ENCODE measurements around the gene CPEB2.

Gene CPEB2

DNA sequence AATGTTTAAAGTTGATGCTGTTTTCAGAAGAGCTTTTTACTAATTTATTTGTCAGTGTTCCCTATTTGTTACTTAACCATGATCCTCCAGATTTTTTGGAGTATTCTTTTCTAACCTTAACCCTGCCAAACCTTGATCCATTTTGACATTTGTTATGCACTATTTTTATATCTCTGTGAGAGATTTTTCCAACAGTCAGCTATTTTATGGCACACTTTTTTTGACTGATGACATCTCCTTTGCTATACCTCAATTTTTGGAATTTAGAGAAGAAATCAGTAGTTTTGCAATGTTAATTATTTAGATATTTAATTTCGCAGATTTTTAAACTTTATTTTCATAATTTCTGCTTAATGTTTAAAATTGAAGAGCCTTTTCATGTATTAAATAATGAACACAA, 66.0 kb downstream of the CPEB2 start:
- no peak overlapping the region for H3K23ac ChIP-seq (ENCODE audit: low read depth, low read length, poor library complexity)
- H3K27ac ChIP-seq (replicated peaks; ENCODE audit: low read length), result no peak overlapping the region
- H3K18ac ChIP-seq (ENCODE audit: low read length), result no peak overlapping the region
- H3K9ac ChIP-seq (ENCODE audit: low read depth, low read length, poor library complexity), result no peak overlapping the region
- H4K8ac ChIP-seq (ENCODE audit: low read depth, low read length), result no peak overlapping the region
- WGBS, 2 donors (ENCODE audit: extremely low coverage in 2 of 2, insufficient read length in 2 of 2, insufficient replicate concordance in 1 of 2), result no CpG with 5 or more reads among the region's 1 CpG
- H2BK120ac ChIP-seq (ENCODE audit: low read depth, low read length), result no peak overlapping the region
- H3K4ac ChIP-seq (ENCODE audit: low read length), result no peak overlapping the region
- H2AK5ac ChIP-seq (ENCODE audit: low read depth, low read length), result no peak overlapping the region
- no peaks in the 10 kb centered on the region for H3K27me3 ChIP-seq (ENCODE audit: control insufficient read depth in 3 of 3, insufficient read depth in 3 of 3, low read depth in 1 of 3, low read length in 3 of 3)
- H4K91ac ChIP-seq (ENCODE audit: low read depth, low read length, poor library complexity), result no peak overlapping the region
- no peak overlapping the region for H3K4me2 ChIP-seq (ENCODE audit: insufficient read depth, low read length, poor library complexity, severe bottlenecking)
- no peak overlapping the region for H2AFZ ChIP-seq (ENCODE audit: low read length)
- no peaks in the 10 kb centered on the region for H3K79me1 ChIP-seq (ENCODE audit: low read depth, low read length)
- no peak overlapping the region for H2BK5ac ChIP-seq (ENCODE audit: low read length)
- no peak overlapping the region for H2BK12ac ChIP-seq (ENCODE audit: low read length)
- H3K4me3 ChIP-seq (ENCODE audit: low read length in 2 of 2), result no peak overlapping the region
- H3K9me3 ChIP-seq (replicated peaks in 1 of 2; ENCODE audit: control insufficient read depth in 2 of 2, insufficient read depth in 1 of 2, low read depth in 1 of 2, low read length in 2 of 2), result no peaks in the 10 kb centered on the region
- DNase-seq (ENCODE audit: low spot score), result no peak
- no peak overlapping the region for H2BK15ac ChIP-seq (ENCODE audit: low read length)
- no peaks in the 10 kb centered on the region for H3K36me3 ChIP-seq (replicated peaks in 1 of 2; ENCODE audit: control insufficient read depth in 2 of 2, insufficient read depth in 2 of 2, low read length in 2 of 2)
- no peaks in the 10 kb centered on the region for H3K4me1 ChIP-seq (ENCODE audit: control insufficient read depth in 2 of 2, insufficient read depth in 1 of 2, low read depth in 1 of 2, low read length in 2 of 2)
- H3K14ac ChIP-seq (ENCODE audit: low read length), result no peak overlapping the region

DNA sequence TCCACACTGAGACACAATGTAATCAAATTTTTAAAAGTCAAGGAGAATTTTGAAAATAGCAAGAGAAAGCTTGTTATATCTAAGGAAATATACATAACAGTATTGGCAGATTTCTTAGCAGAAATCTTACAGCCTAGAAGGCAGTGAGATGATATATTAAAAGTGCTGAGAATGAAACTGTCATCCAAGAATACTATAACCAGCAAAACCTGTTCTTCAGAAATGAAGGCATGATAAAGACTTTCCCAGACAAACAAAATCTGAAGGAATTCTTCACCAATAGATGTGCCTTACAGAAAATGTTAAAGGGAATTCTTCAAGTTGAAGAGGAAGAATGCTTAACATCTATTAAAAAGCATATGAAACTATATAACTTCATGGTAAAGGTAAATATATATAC, 73.6 kb downstream of the CPEB2 start:
- Histone ChIP-seq H4K91ac (ENCODE audit: low read depth, low read length, poor library complexity) (no peak overlapping the region), H3K9me3 (replicated peaks in 1 of 2; ENCODE audit: control insufficient read depth in 2 of 2, insufficient read depth in 1 of 2, low read depth in 1 of 2, low read length in 2 of 2) (peaks cover 2 to 3% of the 10 kb centered on the region in 2 donors), H2BK5ac (ENCODE audit: low read length) (no peak overlapping the region), H3K4me3 (ENCODE audit: low read length in 2 of 2) (no peak overlapping the region), H3K4ac (ENCODE audit: low read length) (no peak overlapping the region), H3K27ac (replicated peaks; ENCODE audit: low read length) (no peak overlapping the region), H3K9ac (ENCODE audit: low read depth, low read length, poor library complexity) (no peak overlapping the region), H2BK15ac (ENCODE audit: low read length) (no peak overlapping the region), H3K79me1 (ENCODE audit: low read depth, low read length) (no peaks in the 10 kb centered on the region), H3K36me3 (replicated peaks in 1 of 2; ENCODE audit: control insufficient read depth in 2 of 2, insufficient read depth in 2 of 2, low read length in 2 of 2) (no peaks in the 10 kb centered on the region), H2BK12ac (ENCODE audit: low read length) (no peak overlapping the region), H2AK5ac (ENCODE audit: low read depth, low read length) (no peak overlapping the region), H3K27me3 (ENCODE audit: control insufficient read depth in 3 of 3, insufficient read depth in 3 of 3, low read depth in 1 of 3, low read length in 3 of 3) (no peaks in the 10 kb centered on the region), H2BK120ac (ENCODE audit: low read depth, low read length) (no peak overlapping the region), H4K8ac (ENCODE audit: low read depth, low read length) (no peak overlapping the region), H2AFZ (ENCODE audit: low read length) (no peak overlapping the region), H3K4me1 (ENCODE audit: control insufficient read depth in 2 of 2, insufficient read depth in 1 of 2, low read depth in 1 of 2, low read length in 2 of 2) (no peaks in the 10 kb centered on the region), H3K18ac (ENCODE audit: low read length) (no peak overlapping the region), H3K14ac (ENCODE audit: low read length) (no peak overlapping the region), H3K4me2 (ENCODE audit: insufficient read depth, low read length, poor library complexity, severe bottlenecking) (no peak overlapping the region), H3K23ac (ENCODE audit: low read depth, low read length, poor library complexity) (no peak overlapping the region)
- no peak for DNase-seq (ENCODE audit: low spot score)

DNA sequence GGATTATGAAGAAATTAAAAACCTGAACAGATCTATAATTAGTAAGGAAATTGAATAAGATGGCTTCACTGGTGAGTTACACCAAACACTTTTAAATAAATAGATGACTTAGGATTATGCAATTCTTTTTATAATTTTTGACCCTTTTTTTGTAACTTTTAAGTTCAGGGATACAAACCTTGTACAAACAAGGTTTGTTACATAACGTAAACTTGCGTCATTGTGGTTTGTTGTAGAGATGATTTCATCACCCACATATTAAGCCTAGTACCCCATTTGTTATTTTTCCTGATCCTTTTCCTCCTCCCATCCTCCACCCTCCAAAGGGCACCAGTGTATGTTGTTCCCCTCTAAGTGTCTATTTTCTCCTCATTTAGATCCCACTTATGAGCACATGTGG, 75.7 kb downstream of the CPEB2 start:
- WGBS, 2 donors (ENCODE audit: extremely low coverage in 2 of 2, insufficient read length in 2 of 2, insufficient replicate concordance in 1 of 2), result no CpG with 5 or more reads among the region's 2 CpGs

DNA sequence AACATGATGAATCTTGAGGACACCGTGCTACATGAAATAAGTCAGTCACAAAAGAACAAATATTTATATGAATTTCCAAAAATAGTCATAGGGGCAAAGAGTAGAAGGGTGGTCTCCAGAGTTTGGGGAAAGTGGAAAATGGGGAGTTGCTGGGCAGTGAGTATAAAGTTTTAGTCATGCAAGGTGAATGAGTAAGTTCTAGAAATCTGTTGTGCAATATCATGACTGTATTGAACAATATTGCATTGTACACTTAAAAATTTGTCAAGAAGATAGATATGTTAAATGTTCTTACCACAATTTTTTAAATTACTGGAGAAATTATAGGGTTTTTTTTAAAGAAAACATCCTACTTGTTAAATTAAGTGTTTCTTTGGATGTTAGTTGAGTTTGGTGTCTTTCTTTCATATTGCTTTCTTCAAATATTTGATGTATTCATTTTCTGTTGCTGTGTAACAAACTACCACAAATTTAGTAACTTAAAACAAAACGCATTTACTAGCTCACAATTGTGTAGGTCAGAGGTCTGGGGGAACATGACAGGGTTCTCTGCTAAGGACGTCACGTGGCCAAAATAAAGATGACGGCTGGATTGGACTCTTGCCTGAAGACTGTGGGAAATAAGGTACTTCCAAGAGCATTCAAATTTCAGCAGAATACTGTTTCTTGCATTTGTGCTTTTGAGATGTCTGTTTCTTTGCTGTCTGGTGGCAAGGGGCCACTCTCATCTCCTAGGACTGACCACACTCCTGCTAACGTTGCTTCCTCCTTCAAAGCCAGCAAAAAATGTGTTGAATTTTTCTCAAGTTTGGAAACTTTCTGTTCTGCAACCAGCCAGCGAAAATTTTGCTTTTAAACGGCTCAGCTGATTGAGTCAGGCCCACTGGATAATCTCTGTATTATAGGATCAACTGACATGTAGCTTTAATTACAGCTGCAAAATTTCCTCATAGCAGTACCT, 76.7 kb downstream of the CPEB2 start:
- Histone ChIP-seq H3K27ac (replicated peaks; ENCODE audit: low read length) (no peak overlapping the region), H2AK5ac (ENCODE audit: low read depth, low read length) (no peak overlapping the region), H3K27me3 (ENCODE audit: control insufficient read depth in 3 of 3, insufficient read depth in 3 of 3, low read depth in 1 of 3, low read length in 3 of 3) (no peaks in the 10 kb centered on the region), H3K79me1 (ENCODE audit: low read depth, low read length) (no peaks in the 10 kb centered on the region), H3K18ac (ENCODE audit: low read length) (no peak overlapping the region), H3K9ac (ENCODE audit: low read depth, low read length, poor library complexity) (no peak overlapping the region), H3K9me3 (replicated peaks in 1 of 2; ENCODE audit: control insufficient read depth in 2 of 2, insufficient read depth in 1 of 2, low read depth in 1 of 2, low read length in 2 of 2) (peaks cover 2 to 3% of the 10 kb centered on the region in 2 donors), H3K23ac (ENCODE audit: low read depth, low read length, poor library complexity) (no peak overlapping the region), H2BK5ac (ENCODE audit: low read length) (no peak overlapping the region), H4K91ac (ENCODE audit: low read depth, low read length, poor library complexity) (no peak overlapping the region), H2BK12ac (ENCODE audit: low read length) (no peak overlapping the region), H3K4ac (ENCODE audit: low read length) (no peak overlapping the region), H3K4me1 (ENCODE audit: control insufficient read depth in 2 of 2, insufficient read depth in 1 of 2, low read depth in 1 of 2, low read length in 2 of 2) (no peaks in the 10 kb centered on the region), H2BK120ac (ENCODE audit: low read depth, low read length) (no peak overlapping the region), H3K4me3 (ENCODE audit: low read length in 2 of 2) (no peak overlapping the region), H4K8ac (ENCODE audit: low read depth, low read length) (no peak overlapping the region), H2BK15ac (ENCODE audit: low read length) (no peak overlapping the region), H3K14ac (ENCODE audit: low read length) (no peak overlapping the region), H3K36me3 (replicated peaks in 1 of 2; ENCODE audit: control insufficient read depth in 2 of 2, insufficient read depth in 2 of 2, low read length in 2 of 2) (no peaks in the 10 kb centered on the region), H2AFZ (ENCODE audit: low read length) (no peak overlapping the region), H3K4me2 (ENCODE audit: insufficient read depth, low read length, poor library complexity, severe bottlenecking) (no peak overlapping the region)
- WGBS, 2 donors (ENCODE audit: extremely low coverage in 2 of 2, insufficient read length in 2 of 2, insufficient replicate concordance in 1 of 2), result no CpG with 5 or more reads among the region's 8 CpGs
- no peak for DNase-seq (ENCODE audit: low spot score)

More for the DNA sequence above, 75.7 kb downstream of the CPEB2 start:
- H3K36me3 ChIP-seq (replicated peaks in 1 of 2; ENCODE audit: control insufficient read depth in 2 of 2, insufficient read depth in 2 of 2, low read length in 2 of 2), result no peaks in the 10 kb centered on the region
- no peak overlapping the region for H3K23ac ChIP-seq (ENCODE audit: low read depth, low read length, poor library complexity)
- H2AFZ ChIP-seq (ENCODE audit: low read length), result no peak overlapping the region
- no peak overlapping the region for H2BK5ac ChIP-seq (ENCODE audit: low read length)
- H3K27me3 ChIP-seq (ENCODE audit: control insufficient read depth in 3 of 3, insufficient read depth in 3 of 3, low read depth in 1 of 3, low read length in 3 of 3), result no peaks in the 10 kb centered on the region
- H4K8ac ChIP-seq (ENCODE audit: low read depth, low read length), result no peak overlapping the region
- no peaks in the 10 kb centered on the region for H3K79me1 ChIP-seq (ENCODE audit: low read depth, low read length)
- no peaks in the 10 kb centered on the region for H3K4me1 ChIP-seq (ENCODE audit: control insufficient read depth in 2 of 2, insufficient read depth in 1 of 2, low read depth in 1 of 2, low read length in 2 of 2)
- no peak overlapping the region for H2BK12ac ChIP-seq (ENCODE audit: low read length)
- H3K27ac ChIP-seq (replicated peaks; ENCODE audit: low read length), result no peak overlapping the region
- H3K4me3 ChIP-seq (ENCODE audit: low read length in 2 of 2), result no peak overlapping the region
- H3K9ac ChIP-seq (ENCODE audit: low read depth, low read length, poor library complexity), result no peak overlapping the region
- H2BK15ac ChIP-seq (ENCODE audit: low read length), result no peak overlapping the region
- no peak overlapping the region for H2BK120ac ChIP-seq (ENCODE audit: low read depth, low read length)
- H2AK5ac ChIP-seq (ENCODE audit: low read depth, low read length), result no peak overlapping the region
- no peak for DNase-seq (ENCODE audit: low spot score)
- H3K18ac ChIP-seq (ENCODE audit: low read length), result no peak overlapping the region
- peaks cover 2 to 3% of the 10 kb centered on the region in 2 donors for H3K9me3 ChIP-seq (replicated peaks in 1 of 2; ENCODE audit: control insufficient read depth in 2 of 2, insufficient read depth in 1 of 2, low read depth in 1 of 2, low read length in 2 of 2)
- H3K4me2 ChIP-seq (ENCODE audit: insufficient read depth, low read length, poor library complexity, severe bottlenecking), result no peak overlapping the region
- H4K91ac ChIP-seq (ENCODE audit: low read depth, low read length, poor library complexity), result no peak overlapping the region
- no peak overlapping the region for H3K14ac ChIP-seq (ENCODE audit: low read length)
- H3K4ac ChIP-seq (ENCODE audit: low read length), result no peak overlapping the region
